Mesenchymal stem cell (in vitro differentiated cells and primary cell): Measurements from ENCODE around the gene E2F2.

ENCODE experiments used
- DNase-seq: peaks from one replicate; pipeline ENCODE4 v3.0.0-alpha.2; 2013
- H2AFZ ChIP-seq: one replicate; pipeline ENCODE4 v1.6.1; 2013; ENCODE audit warnings: low read depth, mild to moderate bottlenecking, control low read depth, inconsistent platforms, low read length, moderate library complexity
- H2AK5ac ChIP-seq: 2 replicates; pipeline ENCODE4 v1.6.1; 2013; ENCODE audit warnings: low read length, moderate library complexity, mild to moderate bottlenecking, inconsistent platforms; ENCODE audit not compliant: severe bottlenecking
- H2BK120ac ChIP-seq: one replicate; pipeline ENCODE4 v1.6.1; 2013; ENCODE audit warnings: low read depth, mild to moderate bottlenecking, inconsistent platforms, low read length, moderate library complexity
- H2BK12ac ChIP-seq, 2 experiments: one replicate each; pipeline ENCODE4 v1.6.1; 2013; ENCODE audit warnings: inconsistent platforms in 2 of 2, low read length in 2 of 2, mild to moderate bottlenecking in 2 of 2, moderate library complexity in 2 of 2, control low read depth in 1 of 2
- H2BK15ac ChIP-seq: one replicate; pipeline ENCODE4 v1.6.1; 2013; ENCODE audit warnings: mild to moderate bottlenecking, low read depth, inconsistent platforms; ENCODE audit not compliant: poor library complexity, severe bottlenecking
- H2BK5ac ChIP-seq: 2 replicates; pipeline ENCODE4 v1.6.1; 2013; ENCODE audit warnings: low read depth, mild to moderate bottlenecking, low read length, control low read depth, inconsistent platforms; ENCODE audit not compliant: poor library complexity, severe bottlenecking
- H3K14ac ChIP-seq, 2 experiments: one replicate each; pipeline ENCODE4 v1.6.1; 2013; ENCODE audit warnings: inconsistent platforms in 2 of 2, low read length in 2 of 2, control low read depth in 1 of 2, mild to moderate bottlenecking in 1 of 2, moderate library complexity in 1 of 2
- H3K18ac ChIP-seq, 2 experiments: one replicate each; pipeline ENCODE4 v1.6.1; 2013; ENCODE audit warnings: inconsistent platforms in 2 of 2, low read length in 2 of 2, control low read depth in 1 of 2, low read depth in 1 of 2, mild to moderate bottlenecking in 1 of 2
- H3K23ac ChIP-seq, 2 experiments: one replicate each; pipeline ENCODE4 v1.6.1; 2013; ENCODE audit warnings: inconsistent platforms in 2 of 2, low read length in 2 of 2, mild to moderate bottlenecking in 2 of 2, moderate library complexity in 2 of 2, control low read depth in 1 of 2
- H3K27ac ChIP-seq: 2 replicates; pipeline ENCODE4 v1.5.1; 2013; ENCODE audit warnings: mild to moderate bottlenecking, moderate library complexity, low read length, control low read depth, inconsistent platforms; ENCODE audit not compliant: poor library complexity, severe bottlenecking
- H3K27me3 ChIP-seq, 2 experiments: 2 replicates each; pipeline versions ENCODE4 v1.6.1 to v1.7.0; 2013; ENCODE audit warnings: low read length in 2 of 2, mild to moderate bottlenecking in 2 of 2, moderate library complexity in 2 of 2, control low read depth in 1 of 2, inconsistent platforms in 1 of 2; ENCODE audit not compliant: control insufficient read depth in 1 of 2, insufficient read depth in 1 of 2
- H3K36me3 ChIP-seq, 2 experiments: 2 replicates each; pipeline versions ENCODE4 v1.6.1 to v1.7.0; 2013; ENCODE audit warnings: low read length in 2 of 2, control low read depth in 1 of 2, inconsistent platforms in 1 of 2, low read depth in 1 of 2, mild to moderate bottlenecking in 1 of 2; ENCODE audit not compliant: insufficient read depth in 2 of 2, control insufficient read depth in 1 of 2
- H3K4ac ChIP-seq, 2 experiments: one replicate each; pipeline ENCODE4 v1.6.1; 2013; ENCODE audit warnings: inconsistent platforms in 2 of 2, low read length in 2 of 2, mild to moderate bottlenecking in 2 of 2, moderate library complexity in 2 of 2, control low read depth in 1 of 2, low read depth in 1 of 2
- H3K4me1 ChIP-seq: 2 replicates; pipeline ENCODE4 v1.6.1; 2013; ENCODE audit warnings: low read depth, low read length, control low read depth; ENCODE audit not compliant: control insufficient read depth, insufficient read depth
- H3K4me2 ChIP-seq: 2 replicates; pipeline ENCODE4 v1.6.1; 2013; ENCODE audit warnings: low read length, mild to moderate bottlenecking, inconsistent platforms; ENCODE audit not compliant: poor library complexity, severe bottlenecking
- H3K4me3 ChIP-seq, 2 experiments: 2 replicates each; pipeline versions ENCODE4 v1.5.1 to v1.7.0; 2013; ENCODE audit warnings: low read length in 2 of 2, mild to moderate bottlenecking in 2 of 2, control low read depth in 1 of 2, low read depth in 1 of 2; ENCODE audit not compliant: insufficient read depth in 1 of 2
- H3K79me1 ChIP-seq: replicated peaks from 2 replicates; pipeline ENCODE4 v1.6.1; 2013; ENCODE audit warnings: mild to moderate bottlenecking, control low read depth, low read length, inconsistent platforms; ENCODE audit not compliant: poor library complexity, severe bottlenecking
- H3K9ac ChIP-seq: 2 replicates; pipeline ENCODE4 v1.7.0; 2013; ENCODE audit warnings: mild to moderate bottlenecking, low read length, moderate library complexity
- H3K9me3 ChIP-seq: 2 replicates; pipeline ENCODE4 v1.7.0; 2013; ENCODE audit warnings: mild to moderate bottlenecking, low read length; ENCODE audit not compliant: control insufficient read depth
- H4K8ac ChIP-seq: one replicate; pipeline ENCODE4 v1.6.1; 2013; ENCODE audit warnings: inconsistent platforms, mild to moderate bottlenecking, low read length, moderate library complexity
- H4K91ac ChIP-seq: one replicate; pipeline ENCODE4 v1.6.1; 2013; ENCODE audit warnings: mild to moderate bottlenecking, low read length, inconsistent platforms
- WGBS: methylation state at CpG from one replicate; pipeline ENCODE4 v1.1.7; 2013; ENCODE audit warnings: mixed read lengths; 5-methylcytosine and 5-hydroxymethylcytosine counted together

Gene E2F2

DNA sequence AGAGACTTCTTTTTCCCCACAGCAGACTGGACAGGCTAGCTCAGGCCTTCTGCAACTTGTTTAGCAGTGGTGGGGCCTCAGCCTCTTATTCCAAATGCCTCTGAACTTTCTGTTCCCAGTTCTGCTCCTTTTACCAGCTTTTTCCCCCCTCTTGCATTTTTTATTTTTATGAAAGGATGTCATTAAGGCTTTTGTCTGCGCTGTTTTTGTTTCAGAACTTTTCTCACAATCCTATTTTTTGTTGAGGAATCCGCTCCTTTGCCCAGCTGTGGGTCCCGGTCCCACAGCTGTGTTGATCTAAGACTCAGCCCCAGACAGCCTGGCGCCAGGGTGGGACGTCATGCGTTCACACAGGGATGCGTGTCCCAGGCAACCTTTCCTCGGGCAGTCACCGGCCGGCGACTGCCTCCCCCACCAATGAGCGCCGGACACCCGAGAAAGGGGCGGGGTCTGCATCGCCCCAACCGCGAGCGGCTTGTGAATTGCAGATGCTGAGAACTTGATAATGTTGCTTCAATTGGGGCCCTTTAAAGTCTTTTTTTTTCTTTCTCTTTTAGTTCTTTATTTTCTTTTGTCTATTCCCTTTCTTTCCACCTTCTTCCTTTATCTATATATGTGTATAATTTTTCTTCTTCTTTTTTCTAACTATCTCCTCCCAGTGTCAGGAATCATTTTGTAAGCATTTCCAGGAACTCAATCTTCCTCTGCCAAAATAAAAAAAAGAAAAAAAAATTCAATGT is 31.3 kb upstream of the E2F2 start:
- H3K23ac ChIP-seq = no peak overlapping the region
- no peak overlapping the region for H3K14ac ChIP-seq
- H3K9me3 ChIP-seq = no peaks in the 10 kb centered on the region
- DNase-seq = peak; percentile 99
- WGBS = under 1% methylated on average over 12 of the region's 19 CpGs
- peak overlapping the region; percentile 29 for H3K4me2 ChIP-seq
- H2BK5ac ChIP-seq = peak overlapping the region; percentile 15
- H3K9ac ChIP-seq = peak overlapping the region; percentile 97
- peak overlapping the region; percentile 93 for H3K27ac ChIP-seq
- H3K79me1 ChIP-seq = peaks cover 3% of the 10 kb centered on the region
- peaks cover 0 to 11% of the 10 kb centered on the region in 2 experiments for H3K27me3 ChIP-seq
- no peak overlapping the region for H2BK12ac ChIP-seq
- peak overlapping the region; percentile 80 for H2BK120ac ChIP-seq
- H3K18ac ChIP-seq = peak overlapping the region in 1 of 2 experiments; percentile 96
- no peak overlapping the region for H4K91ac ChIP-seq
- no peak overlapping the region for H2BK15ac ChIP-seq
- H3K4ac ChIP-seq = peak overlapping the region in 1 of 2 experiments; percentile 47
- H3K4me3 ChIP-seq = peak overlapping the region in 1 of 2 experiments; percentile 63
- peaks cover 14% of the 10 kb centered on the region for H3K4me1 ChIP-seq
- no peak overlapping the region for H4K8ac ChIP-seq
- H2AK5ac ChIP-seq = no peak overlapping the region
- no peak overlapping the region for H2AFZ ChIP-seq
- H3K36me3 ChIP-seq = no peaks in the 10 kb centered on the region

DNA sequence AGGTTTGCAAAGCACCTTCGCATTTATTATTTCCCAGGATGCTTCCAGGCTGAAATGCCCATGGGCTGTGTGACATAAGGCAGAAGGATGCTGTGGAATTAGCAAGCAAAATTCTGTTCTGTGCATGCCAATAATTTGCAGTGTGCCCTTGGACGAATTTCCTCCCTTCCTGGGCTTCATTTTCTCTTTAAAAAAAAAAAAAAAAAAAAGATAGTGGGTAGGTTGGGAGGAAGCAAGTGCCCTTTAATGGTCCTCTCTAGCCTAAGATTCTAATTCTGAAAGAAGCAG is 30.7 kb upstream of the E2F2 start:
- 63% methylated on average over 1 of the region's 2 CpGs for WGBS
- H2BK15ac ChIP-seq = no peak overlapping the region

DNA sequence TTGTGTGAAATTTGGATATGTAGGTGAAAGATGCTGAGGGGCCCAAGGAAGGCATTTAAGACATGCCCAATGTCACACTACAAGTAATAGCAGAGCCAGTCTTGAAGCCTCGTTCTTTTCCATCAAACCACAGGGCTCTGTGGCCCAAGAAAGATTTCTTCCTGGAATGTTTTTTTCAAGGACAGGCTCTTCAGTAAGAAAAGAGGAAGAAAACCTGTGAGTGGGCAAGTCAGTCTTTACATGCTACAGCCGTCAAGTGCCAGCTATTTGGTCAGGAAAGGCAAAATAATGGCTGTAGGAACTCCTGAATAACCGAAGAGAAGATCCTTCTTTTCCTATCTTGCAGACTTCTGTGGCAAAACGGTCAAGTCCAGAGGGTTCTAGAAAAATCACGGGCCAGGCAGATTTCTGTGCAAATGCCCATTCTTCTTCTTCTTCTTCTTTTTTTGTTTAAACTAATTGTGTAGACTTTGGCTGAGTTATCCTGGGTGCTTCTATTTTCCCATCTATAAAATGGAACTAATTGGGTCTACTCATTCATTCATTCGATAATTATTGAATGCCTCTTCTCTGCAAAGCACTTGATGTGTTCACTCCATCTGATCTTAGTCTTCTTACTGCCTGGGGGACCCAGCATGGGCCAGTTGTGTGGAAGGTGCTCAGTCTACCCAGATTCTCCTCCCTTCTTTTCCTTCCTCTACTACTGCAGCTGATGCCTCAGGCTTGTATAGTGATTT is 30.2 kb upstream of the E2F2 start:
- H3K18ac ChIP-seq = peak overlapping the region; percentile 72 to 96
- H3K27ac ChIP-seq = peak overlapping the region; percentile 93
- H3K27me3 ChIP-seq = peaks cover 0 to 13% of the 10 kb centered on the region in 2 experiments
- H3K4me1 ChIP-seq = peaks cover 19% of the 10 kb centered on the region
- H3K14ac ChIP-seq = peak overlapping the region in 1 of 2 experiments; percentile 53
- no peaks in the 10 kb centered on the region for H3K36me3 ChIP-seq
- H3K4me3 ChIP-seq = peak overlapping the region in 1 of 2 experiments; percentile 63
- H3K9me3 ChIP-seq = no peaks in the 10 kb centered on the region
- peak overlapping the region; percentile 79 for H2AK5ac ChIP-seq
- no peak overlapping the region for H2AFZ ChIP-seq
- H2BK15ac ChIP-seq = no peak overlapping the region
- DNase-seq = peak; percentile 56
- H2BK5ac ChIP-seq = no peak overlapping the region
- H3K79me1 ChIP-seq = peaks cover 3% of the 10 kb centered on the region
- no peak overlapping the region for H3K4me2 ChIP-seq
- 71% methylated on average over 6 of the region's 6 CpGs for WGBS
- H3K9ac ChIP-seq = peak overlapping the region; percentile 97
- peak overlapping the region; percentile 83 for H4K8ac ChIP-seq
- peak overlapping the region; percentile 66 to 93 for H3K4ac ChIP-seq
- H2BK120ac ChIP-seq = peak overlapping the region; percentile 93
- H2BK12ac ChIP-seq = peak overlapping the region; percentile 87 to 88
- no peak overlapping the region for H3K23ac ChIP-seq
- H4K91ac ChIP-seq = peak overlapping the region; percentile 87

More for the DNA sequence above, 30.7 kb upstream of the E2F2 start:
- Histone ChIP-seq H2AK5ac (peak overlapping the region; percentile 50), H3K9ac (peak overlapping the region; percentile 97), H3K23ac (no peak overlapping the region), H3K9me3 (no peaks in the 10 kb centered on the region), H3K14ac (peak overlapping the region in 1 of 2 experiments; percentile 53), H2BK120ac (peak overlapping the region; percentile 80), H3K4me1 (peaks cover 15% of the 10 kb centered on the region), H3K4me3 (peak overlapping the region in 1 of 2 experiments; percentile 63), H2BK12ac (peak overlapping the region; percentile 76 to 88), H4K91ac (peak overlapping the region; percentile 87), H3K36me3 (no peaks in the 10 kb centered on the region), H3K27ac (peak overlapping the region; percentile 93), H3K4me2 (no peak overlapping the region), H4K8ac (peak overlapping the region; percentile 83), H2BK5ac (no peak overlapping the region), H3K27me3 (peaks cover 0 to 11% of the 10 kb centered on the region in 2 experiments), H3K79me1 (peaks cover 3% of the 10 kb centered on the region), H2AFZ (no peak overlapping the region), H3K18ac (peak overlapping the region; percentile 72 to 96), H3K4ac (peak overlapping the region; percentile 66 to 93)
- DNase-seq = no peak
